Stimulated activated CD4-positive, alpha-beta T cell treated with anti-CD3 and anti-CD28 coated beads, Interleukin-12 subunit alpha, Interleukin-12 subunit beta, amount 100 ng/mL, for 4 hours (primary cell): ENCODE data around the gene JRKL.
"Not testable (repeated sequence)": the region's sequence is repeated elsewhere in the genome, so short reads cannot be mapped to it uniquely, and the experiment has no call there.

ENCODE experiments used
- DNase-seq: peaks from one replicate; pipeline ENCODE4 v3.0.0-alpha.2; 2020

Gene JRKL

GRCh38 chr11:96396637-96397036 lies 6.8 kb downstream of the JRKL start:
- no peak for DNase-seq

GRCh38 chr11:96397863-96398262 lies 8.1 kb downstream of the JRKL start:
- no peak for DNase-seq

- DNase-seq: no peak
Observed at GRCh38 chr11:96400697-96401096, 10.9 kb downstream of the JRKL start.

DNA sequence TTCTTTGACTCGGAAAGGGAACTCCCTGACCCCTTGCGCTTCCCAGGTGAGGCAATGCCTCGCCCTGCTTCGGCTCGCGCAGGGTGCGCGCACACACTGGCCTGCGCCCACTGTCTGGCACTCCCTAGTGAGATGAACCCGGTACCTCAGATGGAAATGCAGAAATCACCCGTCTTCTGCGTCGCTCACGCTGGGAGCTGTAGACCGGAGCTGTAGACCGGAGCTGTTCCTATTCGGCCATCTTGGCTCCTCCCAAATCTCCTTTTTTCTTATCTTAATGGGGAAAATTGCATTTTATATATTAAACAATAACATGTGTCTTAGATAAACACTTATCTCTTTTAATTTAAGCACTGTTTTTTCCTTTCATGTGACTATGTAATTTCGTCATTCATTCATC lies 21.6 kb downstream of the JRKL start:
- DNase-seq: not testable (repeated sequence)

DNA sequence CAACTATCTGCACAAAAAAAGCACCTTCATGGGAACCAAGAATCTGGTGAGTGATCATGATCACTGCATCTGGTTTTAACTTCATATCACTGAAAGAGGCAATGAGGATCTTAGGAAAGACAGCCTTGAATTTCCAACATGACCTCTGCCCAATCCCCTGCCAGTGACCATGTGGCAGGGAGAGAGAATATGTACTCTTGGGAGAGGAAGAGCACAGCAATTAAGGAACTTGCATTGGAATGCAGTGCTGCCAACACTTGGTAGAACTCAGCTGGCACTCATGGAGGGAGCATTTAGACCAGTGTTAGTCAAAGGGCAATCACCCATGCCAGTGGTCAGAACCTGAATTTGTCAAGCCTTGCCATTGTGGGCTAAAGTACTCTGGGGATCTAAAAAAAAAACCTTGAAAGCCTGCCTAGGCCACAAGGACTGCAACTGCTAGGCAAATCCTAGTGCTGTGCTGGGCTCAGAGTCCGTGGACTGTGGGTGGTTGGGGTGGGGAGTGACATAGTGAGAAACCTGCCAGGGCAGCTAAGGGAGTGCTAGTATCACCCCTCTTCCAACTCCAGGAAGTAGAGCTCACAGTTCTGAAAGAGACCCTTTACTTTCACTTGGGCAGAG lies 23.1 kb downstream of the JRKL start:
- no peak for DNase-seq

DNA sequence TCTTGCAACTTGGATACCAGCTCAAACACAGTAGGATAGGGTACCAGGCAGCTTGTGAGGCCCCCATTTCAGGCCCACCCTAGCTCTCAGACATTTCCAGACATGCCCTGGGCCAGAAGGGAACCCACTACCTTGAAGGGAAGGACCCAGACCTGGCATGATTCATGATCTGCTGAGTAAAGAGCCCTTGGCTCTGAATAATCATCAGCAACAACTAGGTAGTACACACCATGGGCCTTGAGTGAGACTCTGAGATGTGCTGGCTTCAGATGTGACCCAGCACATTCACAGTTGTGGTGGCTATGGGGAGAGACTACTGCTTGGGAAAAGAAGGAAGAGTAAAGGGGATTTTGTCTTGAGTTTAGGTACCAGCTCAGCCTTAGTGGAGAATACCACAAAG lies 23.6 kb downstream of the JRKL start:
- DNase-seq: no peak

DNA sequence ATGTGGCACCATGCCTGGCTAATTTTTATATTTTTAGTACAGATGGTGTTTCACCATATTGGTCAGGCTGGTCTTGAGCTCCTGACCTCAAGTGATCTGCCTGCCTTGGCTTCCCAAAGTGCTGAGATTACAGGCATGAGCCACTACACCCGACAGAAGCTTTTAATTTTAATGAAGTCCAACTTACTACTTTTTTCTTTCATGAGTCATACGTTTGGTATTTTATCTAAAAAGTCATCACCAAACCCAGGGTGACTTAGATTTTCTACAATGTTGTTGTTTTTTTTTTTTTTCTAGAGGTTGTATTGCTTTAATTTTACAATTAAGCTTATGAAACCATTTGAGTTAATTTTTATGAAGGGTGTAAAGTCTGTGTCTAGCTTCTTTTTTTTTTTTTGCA lies 34.9 kb downstream of the JRKL start:
- no peak for DNase-seq

DNA sequence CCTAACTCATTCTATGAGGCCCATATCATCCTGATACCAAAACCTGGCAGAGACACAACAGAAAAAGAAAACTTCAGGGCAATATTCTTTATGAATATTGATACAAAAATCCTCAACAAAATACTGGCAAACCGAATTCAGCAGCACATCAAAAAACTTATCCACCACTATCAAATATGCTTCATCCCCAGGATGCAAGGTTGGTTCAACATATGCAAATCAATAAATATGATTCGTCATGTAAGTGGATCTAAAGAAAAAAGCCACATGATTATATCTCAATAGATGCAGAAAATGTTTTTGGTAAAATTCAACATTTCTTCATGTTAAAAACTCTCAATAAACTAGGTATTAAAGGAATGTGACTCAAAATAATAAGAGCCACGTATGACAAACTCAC lies 40.9 kb downstream of the JRKL start:
- no peak for DNase-seq

- DNase-seq: not testable (repeated sequence)
Observed at GRCh38 chr11:96432654-96433053, 42.8 kb downstream of the JRKL start.
